ENCODE data around the gene ENO1.
"Not testable (repeated sequence)": the region's sequence is repeated elsewhere in the genome, so short reads cannot be mapped to it uniquely, and the experiment has no call there.

ENO1 gene

GRCh38 chr1:8841395-8841794, 37.1 kb downstream of the ENO1 start:
- no peak for DNase-seq

- no peak for DNase-seq
These were observed 38.5 kb downstream of the ENO1 start for GRCh38 chr1:8839990-8840389.

GRCh38 chr1:8835941-8836643, 42.4 kb downstream of the ENO1 start:
- DNase-seq = no peak

- no peak for DNase-seq
These were observed 47.1 kb downstream of the ENO1 start for GRCh38 chr1:8831340-8831739.

- not testable (repeated sequence) for DNase-seq
These were observed 47.8 kb downstream of the ENO1 start for GRCh38 chr1:8830732-8831131.

- no peak for DNase-seq
These were observed 52.5 kb downstream of the ENO1 start for GRCh38 chr1:8825985-8826481.

- no peak for DNase-seq
These were observed 55.2 kb downstream of the ENO1 start for GRCh38 chr1:8823295-8823664.

- DNase-seq = peak; percentile 87
These were observed 55.9 kb downstream of the ENO1 start for GRCh38 chr1:8822373-8823294.

GRCh38 chr1:8821084-8821483, 57.4 kb downstream of the ENO1 start:
- DNase-seq = no peak

- not testable (repeated sequence) for DNase-seq
These were observed 59.7 kb downstream of the ENO1 start for GRCh38 chr1:8818789-8819188.

- peak; percentile 75 for DNase-seq
These were observed 60.1 kb downstream of the ENO1 start for GRCh38 chr1:8818325-8818775.

- peak; percentile 87 for DNase-seq
These were observed 60.8 kb downstream of the ENO1 start, which contains the start of gene RERE for GRCh38 chr1:8817412-8818324. RERE (minus strand) TSS chr1:8817640.

- peak; percentile 34 for DNase-seq
These were observed 61.6 kb downstream of the ENO1 start for GRCh38 chr1:8816831-8817411.

- peak; percentile 47 for DNase-seq
These were observed 62.2 kb downstream of the ENO1 start for GRCh38 chr1:8816264-8816663.

GRCh38 chr1:8815582-8816151, 62.8 kb downstream of the ENO1 start:
- peak; percentile 13 for DNase-seq

GRCh38 chr1:8814865-8815264, 63.6 kb downstream of the ENO1 start:
- DNase-seq = no peak

GRCh38 chr1:8813991-8814390, 64.5 kb downstream of the ENO1 start:
- DNase-seq = no peak

- DNase-seq = peak; percentile 27
These were observed 65.3 kb downstream of the ENO1 start for GRCh38 chr1:8813016-8813763.

GRCh38 chr1:8812081-8812480, 66.4 kb downstream of the ENO1 start:
- no peak for DNase-seq
